ENCODE results near the gene RHOBTB3. TPM values are rescaled to one million over a fixed set of nuclear protein-coding genes. Genes with fewer than 3 reads are reported as not detected.

The RHOBTB3 gene
- total RNA-seq, 1 donor from 2014 or later, result 102 TPM

GRCh38 chr5:95763941-95764340, 32.8 kb downstream of the RHOBTB3 start:
- DNase-seq (ENCODE audit: low spot score), result no peak

- no peak for DNase-seq (ENCODE audit: low spot score)
These were observed 37.6 kb downstream of the RHOBTB3 start for GRCh38 chr5:95768731-95769130.

- peak; percentile 62 for DNase-seq (ENCODE audit: low spot score)
These were observed 39.9 kb downstream of the RHOBTB3 start for GRCh38 chr5:95770830-95771708.

GRCh38 chr5:95771892-95772291, 40.8 kb downstream of the RHOBTB3 start:
- DNase-seq (ENCODE audit: low spot score), result no peak

GRCh38 chr5:95773335-95774059, 42.4 kb downstream of the RHOBTB3 start:
- DNase-seq (ENCODE audit: low spot score), result no peak

- no peak for DNase-seq (ENCODE audit: low spot score)
These were observed 46.3 kb downstream of the RHOBTB3 start for GRCh38 chr5:95777441-95777840.

- no peak for DNase-seq (ENCODE audit: low spot score)
These were observed 47.7 kb downstream of the RHOBTB3 start for GRCh38 chr5:95778713-95779436.

- no peak for DNase-seq (ENCODE audit: low spot score)
These were observed 48.5 kb downstream of the RHOBTB3 start for GRCh38 chr5:95779611-95780010.

GRCh38 chr5:95780597-95780996, 49.5 kb downstream of the RHOBTB3 start:
- DNase-seq (ENCODE audit: low spot score), result no peak

- DNase-seq (ENCODE audit: low spot score), result peak; percentile 86
These were observed 50.0 kb downstream of the RHOBTB3 start for GRCh38 chr5:95781101-95781583.

GRCh38 chr5:95782181-95782580, 51.0 kb downstream of the RHOBTB3 start:
- no peak for DNase-seq (ENCODE audit: low spot score)

GRCh38 chr5:95783661-95784060, 52.5 kb downstream of the RHOBTB3 start:
- no peak for DNase-seq (ENCODE audit: low spot score)

- no peak for DNase-seq (ENCODE audit: low spot score)
These were observed 53.6 kb downstream of the RHOBTB3 start for GRCh38 chr5:95784514-95785302.

GRCh38 chr5:95786821-95787418, 55.8 kb downstream of the RHOBTB3 start:
- DNase-seq (ENCODE audit: low spot score), result no peak

- DNase-seq (ENCODE audit: low spot score), result no peak
These were observed 57.4 kb downstream of the RHOBTB3 start for GRCh38 chr5:95788493-95788892.

- DNase-seq (ENCODE audit: low spot score), result no peak
These were observed 60.6 kb downstream of the RHOBTB3 start for GRCh38 chr5:95791751-95792150.

- DNase-seq (ENCODE audit: low spot score), result no peak
These were observed 63.0 kb downstream of the RHOBTB3 start for GRCh38 chr5:95794070-95794516.

- no peak for DNase-seq (ENCODE audit: low spot score)
These were observed 66.2 kb downstream of the RHOBTB3 start for GRCh38 chr5:95797301-95797700.

- no peak for DNase-seq (ENCODE audit: low spot score)
These were observed 66.9 kb downstream of the RHOBTB3 start for GRCh38 chr5:95798048-95798447.

- DNase-seq (ENCODE audit: low spot score), result no peak
These were observed 67.4 kb downstream of the RHOBTB3 start for GRCh38 chr5:95798545-95798944.
